Breast epithelium (tissue), 3 donors: Measurements from ENCODE around the gene FAM107A.

Source experiments
- POLR2A ChIP-seq: fragments of 450-650 bp; IDR thresholded peaks from one replicate; pipeline ENCODE4 v1.6.1; 2016; ENCODE audit warnings: antibody characterized with exemption, mild to moderate bottlenecking, moderate library complexity
- TF ChIP-seq, protein P1 (sequence below), 3 donors: fragments of 450-650 bp; IDR thresholded peaks; one replicate each; pipeline ENCODE4 v1.5.1; 2016 to 2017; ENCODE audit warnings: antibody characterized with exemption in 3 of 3, mild to moderate bottlenecking in 3 of 3, moderate library complexity in 3 of 3

DNA sequence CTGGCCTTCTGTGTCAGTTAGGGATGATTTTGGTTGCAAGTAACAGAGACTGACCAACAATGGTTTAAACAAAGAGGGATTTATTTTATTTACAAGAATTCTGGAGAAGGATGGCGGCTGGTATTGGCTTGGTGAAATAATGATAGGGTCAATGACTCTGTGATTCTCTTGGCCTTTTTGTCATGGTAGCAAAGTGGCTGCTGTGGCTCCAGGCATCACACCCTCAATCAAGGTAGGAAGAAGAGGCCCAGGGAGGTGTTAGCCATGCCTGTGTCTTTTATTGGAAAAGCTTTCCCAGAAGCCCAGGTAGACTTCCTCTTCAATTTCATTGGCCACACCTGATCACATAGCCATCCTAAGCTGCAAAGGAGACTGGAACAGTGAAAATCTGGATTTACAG, 13.1 kb downstream of the FAM107A start:
- TF ChIP-seq, protein P1, sequence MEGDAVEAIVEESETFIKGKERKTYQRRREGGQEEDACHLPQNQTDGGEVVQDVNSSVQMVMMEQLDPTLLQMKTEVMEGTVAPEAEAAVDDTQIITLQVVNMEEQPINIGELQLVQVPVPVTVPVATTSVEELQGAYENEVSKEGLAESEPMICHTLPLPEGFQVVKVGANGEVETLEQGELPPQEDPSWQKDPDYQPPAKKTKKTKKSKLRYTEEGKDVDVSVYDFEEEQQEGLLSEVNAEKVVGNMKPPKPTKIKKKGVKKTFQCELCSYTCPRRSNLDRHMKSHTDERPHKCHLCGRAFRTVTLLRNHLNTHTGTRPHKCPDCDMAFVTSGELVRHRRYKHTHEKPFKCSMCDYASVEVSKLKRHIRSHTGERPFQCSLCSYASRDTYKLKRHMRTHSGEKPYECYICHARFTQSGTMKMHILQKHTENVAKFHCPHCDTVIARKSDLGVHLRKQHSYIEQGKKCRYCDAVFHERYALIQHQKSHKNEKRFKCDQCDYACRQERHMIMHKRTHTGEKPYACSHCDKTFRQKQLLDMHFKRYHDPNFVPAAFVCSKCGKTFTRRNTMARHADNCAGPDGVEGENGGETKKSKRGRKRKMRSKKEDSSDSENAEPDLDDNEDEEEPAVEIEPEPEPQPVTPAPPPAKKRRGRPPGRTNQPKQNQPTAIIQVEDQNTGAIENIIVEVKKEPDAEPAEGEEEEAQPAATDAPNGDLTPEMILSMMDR (IDR thresholded peaks at IDR 0.05), result no peak
- no peak for TF ChIP-seq POLR2A
